Activated CD4-positive, alpha-beta T cell treated with anti-CD3 and anti-CD28 coated beads, Interleukin-2, Interleukin-6, amounts not matched to agents 100 ng/mL and 50 ng/mL, durations not matched to agents 16 hours and 8 hours (primary cell): ENCODE data around the gene LRCH1.
"Not testable (repeated sequence)": the region's sequence is repeated elsewhere in the genome, so short reads cannot be mapped to it uniquely, and the experiment has no call there.

Experiments used
- DNase-seq: peaks from one replicate; pipeline ENCODE4 v3.0.0-alpha.2; 2020

LRCH1 gene, protein sequence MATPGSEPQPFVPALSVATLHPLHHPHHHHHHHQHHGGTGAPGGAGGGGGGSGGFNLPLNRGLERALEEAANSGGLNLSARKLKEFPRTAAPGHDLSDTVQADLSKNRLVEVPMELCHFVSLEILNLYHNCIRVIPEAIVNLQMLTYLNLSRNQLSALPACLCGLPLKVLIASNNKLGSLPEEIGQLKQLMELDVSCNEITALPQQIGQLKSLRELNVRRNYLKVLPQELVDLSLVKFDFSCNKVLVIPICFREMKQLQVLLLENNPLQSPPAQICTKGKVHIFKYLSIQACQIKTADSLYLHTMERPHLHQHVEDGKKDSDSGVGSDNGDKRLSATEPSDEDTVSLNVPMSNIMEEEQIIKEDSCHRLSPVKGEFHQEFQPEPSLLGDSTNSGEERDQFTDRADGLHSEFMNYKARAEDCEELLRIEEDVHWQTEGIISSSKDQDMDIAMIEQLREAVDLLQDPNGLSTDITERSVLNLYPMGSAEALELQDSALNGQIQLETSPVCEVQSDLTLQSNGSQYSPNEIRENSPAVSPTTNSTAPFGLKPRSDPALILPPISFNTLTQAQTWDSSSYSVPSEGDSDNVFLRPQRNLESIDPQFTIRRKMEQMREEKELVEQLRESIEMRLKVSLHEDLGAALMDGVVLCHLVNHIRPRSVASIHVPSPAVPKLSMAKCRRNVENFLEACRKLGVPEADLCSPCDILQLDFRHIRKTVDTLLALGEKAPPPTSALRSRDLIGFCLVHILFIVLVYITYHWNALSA

DNA sequence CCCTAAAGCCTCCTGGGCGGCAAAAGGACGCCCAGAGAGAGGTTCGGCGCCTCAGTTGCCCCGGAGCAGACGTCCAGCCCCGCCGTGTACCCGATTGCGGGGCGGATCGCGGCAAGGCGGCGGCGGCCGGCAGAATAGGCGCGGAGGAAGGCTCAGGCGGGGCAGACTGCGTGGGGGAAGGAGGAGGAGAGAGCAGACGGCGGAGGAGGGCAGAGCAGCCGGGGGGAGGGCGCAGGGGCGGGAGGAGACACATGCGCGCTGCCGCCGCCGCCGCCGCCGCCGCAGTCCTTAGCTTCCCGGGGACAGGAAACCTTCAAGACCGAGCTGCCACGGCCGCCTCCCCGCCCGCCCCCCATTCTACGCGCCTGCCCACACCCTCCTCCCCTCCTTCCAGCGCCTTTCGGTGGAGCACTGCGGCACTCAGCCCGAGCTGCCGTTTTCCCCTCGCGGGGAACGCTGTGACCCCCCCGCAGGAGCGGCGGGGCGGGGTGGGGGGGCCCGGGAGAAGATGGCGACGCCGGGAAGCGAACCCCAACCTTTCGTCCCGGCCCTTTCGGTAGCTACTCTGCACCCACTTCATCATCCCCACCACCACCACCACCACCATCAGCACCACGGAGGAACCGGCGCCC, at the start of gene LRCH1:
TSS of gene LRCH1 (plus strand) at position 282 of the 632 bp plus-strand sequence. CDS start at position 509, 227 bp downstream.
- peak; percentile 93 for DNase-seq

DNA sequence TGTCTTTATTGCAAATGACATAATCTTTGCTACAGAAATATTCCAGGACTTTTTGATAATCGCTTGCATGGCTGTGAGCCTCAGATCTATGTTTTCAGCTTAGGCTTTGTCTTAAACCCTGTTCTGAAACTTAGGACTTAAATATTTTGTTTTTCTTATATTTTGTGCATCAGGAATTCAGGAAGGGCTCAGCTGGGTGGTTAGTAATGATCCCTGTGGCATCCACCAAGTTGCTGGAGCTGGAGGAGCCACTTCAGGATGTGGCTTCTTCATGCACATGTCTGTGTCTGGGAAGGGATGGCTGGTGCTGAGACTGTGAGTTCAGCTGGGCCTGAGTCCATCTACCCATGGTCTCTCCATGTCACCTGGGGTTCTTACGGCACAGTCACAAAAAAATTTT, 48.9 kb upstream of the LRCH1 start:
- no peak for DNase-seq

DNA sequence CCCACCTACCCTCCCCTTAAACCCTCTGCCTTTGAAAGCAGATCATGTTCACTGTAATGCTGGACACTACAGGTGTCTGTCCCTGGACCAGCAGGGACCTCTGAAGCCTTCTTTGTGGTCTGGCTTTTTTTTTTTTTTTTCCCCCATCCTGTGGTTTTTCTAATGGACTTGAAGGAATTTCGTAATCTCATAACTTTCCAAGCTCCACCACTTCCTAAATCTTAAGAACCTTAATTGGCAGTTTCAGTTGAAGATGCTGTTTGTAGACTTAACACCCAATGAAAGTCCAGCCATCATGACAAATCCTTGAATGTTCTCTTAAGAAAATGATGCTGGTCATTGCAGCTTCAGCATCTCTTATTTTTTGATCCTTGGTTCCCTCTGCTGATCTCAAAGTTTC, 45.0 kb upstream of the LRCH1 start:
- DNase-seq, result no peak

DNA sequence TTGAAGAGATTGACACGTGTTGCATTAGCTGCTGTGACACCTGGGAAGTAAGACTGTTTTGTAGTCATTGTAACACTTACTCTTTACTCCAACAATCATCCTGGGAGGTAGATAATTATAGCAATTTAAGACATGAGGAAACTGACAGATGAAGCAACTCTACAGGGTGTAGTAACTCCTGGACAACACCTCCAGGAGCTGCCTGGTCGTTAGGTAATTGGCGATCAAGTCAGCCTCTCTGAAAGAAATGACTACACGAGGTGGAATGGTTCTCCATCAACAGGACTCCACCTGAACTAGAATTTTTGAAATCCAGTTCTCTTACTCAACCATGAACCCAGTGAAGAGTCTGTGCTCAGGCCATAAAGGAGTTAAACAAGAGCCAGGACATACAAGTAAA, 43.0 kb upstream of the LRCH1 start:
- DNase-seq, result no peak

DNA sequence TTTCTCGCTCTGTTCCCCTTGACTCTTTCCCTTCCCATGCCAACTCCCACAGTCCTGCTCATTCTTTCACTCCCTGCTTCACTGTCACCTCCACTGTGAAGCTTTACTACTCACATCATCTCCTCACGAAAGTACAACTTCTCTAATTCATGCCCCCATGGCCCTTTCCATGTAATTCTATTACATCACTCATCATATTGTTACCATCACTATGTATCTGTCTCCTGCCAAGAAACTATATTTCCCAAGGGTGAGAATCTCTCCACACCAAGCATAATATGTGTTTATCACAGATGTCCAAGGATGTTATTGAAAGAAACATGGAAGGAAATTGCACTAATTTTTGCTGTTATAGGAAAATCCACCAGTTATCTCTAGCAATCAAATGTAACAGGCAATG, 37.2 kb upstream of the LRCH1 start:
- DNase-seq, result no peak

DNA sequence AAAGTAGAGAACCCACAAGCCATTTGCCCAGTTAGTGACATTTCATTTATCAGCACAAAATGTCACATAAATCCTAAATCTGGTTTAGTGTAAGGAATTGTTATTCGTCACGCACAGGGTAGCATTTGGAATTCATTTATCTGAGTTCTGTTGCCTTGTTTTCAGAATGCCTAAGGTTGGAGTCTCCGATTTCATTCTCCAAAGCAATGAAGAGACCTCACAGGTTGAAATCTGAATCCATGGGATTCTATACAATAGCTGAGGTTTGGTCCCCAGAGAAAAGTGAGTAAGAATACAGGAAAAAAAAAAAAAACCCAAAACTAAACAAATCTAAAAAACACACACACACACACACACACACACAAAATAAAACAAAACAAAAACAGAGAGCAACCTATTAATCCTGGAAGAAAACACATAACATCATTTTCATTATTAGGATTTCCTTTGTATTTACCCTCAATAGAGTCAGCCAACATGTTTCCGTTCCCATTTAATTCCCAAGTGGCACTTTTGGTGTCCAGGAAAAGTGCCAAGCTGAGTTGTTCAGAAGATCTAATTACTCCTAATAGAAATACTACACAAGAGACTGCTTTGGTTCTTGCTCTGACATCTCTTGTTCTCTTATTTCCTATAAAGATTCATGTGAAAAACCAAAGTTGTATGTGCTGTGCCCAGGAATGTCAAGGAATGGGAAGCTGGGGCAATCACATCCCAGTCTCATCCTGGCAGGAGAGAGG, 36.2 kb upstream of the LRCH1 start:
- DNase-seq, result no peak

DNA sequence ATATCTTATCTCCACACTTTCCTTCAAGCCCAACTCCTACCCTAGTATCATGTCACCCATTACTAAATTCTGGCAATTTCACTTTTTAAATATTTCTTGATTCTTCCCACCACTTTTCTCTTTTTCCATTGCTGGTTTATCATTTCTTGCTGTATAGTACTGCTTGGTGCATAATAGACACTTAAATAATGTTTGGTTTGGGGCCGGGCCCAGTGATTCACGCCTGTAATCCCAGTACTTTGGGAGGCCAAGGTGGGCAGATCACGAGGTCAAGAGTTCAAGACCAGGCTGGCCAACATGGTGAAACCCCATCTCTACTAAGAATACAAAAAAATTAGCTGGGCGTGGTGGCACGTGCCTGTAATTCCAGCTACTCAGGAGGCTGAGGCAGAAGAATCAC, 35.2 kb upstream of the LRCH1 start:
- not testable (repeated sequence) for DNase-seq

DNA sequence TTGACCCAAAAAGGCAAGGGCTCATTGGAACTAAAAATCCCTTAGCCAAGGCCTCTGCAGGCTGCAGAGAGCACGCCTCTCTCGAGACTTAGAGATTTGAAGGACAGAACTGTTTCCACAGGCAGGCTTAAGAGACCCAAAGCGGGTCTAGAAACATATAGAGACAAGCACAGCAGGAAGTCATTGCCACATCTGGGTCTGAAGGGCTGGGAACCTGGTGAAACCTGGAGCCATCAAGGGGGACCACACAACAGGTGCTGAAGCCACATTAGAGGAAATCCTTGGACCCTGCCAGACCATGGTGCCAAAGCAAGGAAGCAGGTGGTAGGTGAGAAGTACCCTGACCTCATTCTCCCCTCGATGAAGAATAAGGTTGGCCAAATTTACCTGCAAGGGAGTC, 33.8 kb upstream of the LRCH1 start:
- no peak for DNase-seq

DNA sequence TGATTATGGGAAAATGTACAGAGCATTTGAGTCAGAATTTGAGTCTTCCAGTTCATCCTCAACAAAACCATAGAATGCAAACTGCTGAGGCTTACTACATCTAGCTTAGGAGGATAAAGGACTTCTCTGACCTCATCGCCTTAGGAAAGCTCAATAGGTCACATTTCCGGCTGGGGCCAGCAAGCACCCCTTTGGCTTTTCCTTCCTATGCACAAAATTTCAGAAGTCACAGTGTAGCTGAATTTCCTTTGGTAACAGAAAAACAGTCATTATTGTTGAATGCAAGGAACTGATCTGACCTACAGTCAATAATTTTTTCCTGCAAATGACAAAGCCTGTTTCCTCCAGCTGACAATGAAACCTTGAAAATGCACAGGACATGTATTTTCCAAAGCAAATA, 32.8 kb upstream of the LRCH1 start:
- no peak for DNase-seq

DNA sequence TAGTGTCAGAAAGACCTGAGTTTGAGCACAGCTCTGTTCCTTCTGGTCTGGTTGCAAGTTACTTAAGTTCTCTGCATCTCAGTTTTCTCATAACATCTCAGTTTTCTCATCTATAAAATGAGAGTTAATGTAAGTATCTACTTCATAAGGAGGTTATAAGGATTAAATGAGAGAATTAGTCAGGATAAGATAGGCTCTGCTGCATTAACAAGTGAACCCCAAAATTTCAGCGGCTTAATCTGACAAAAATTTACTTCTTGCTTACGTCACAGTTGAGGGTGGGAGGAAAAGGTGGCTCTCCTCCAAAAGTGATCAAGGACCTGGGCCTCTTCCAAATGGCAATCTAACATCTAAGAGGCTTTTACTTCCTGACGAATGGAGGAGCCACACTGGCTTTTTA, 31.5 kb upstream of the LRCH1 start:
- DNase-seq, result no peak

DNA sequence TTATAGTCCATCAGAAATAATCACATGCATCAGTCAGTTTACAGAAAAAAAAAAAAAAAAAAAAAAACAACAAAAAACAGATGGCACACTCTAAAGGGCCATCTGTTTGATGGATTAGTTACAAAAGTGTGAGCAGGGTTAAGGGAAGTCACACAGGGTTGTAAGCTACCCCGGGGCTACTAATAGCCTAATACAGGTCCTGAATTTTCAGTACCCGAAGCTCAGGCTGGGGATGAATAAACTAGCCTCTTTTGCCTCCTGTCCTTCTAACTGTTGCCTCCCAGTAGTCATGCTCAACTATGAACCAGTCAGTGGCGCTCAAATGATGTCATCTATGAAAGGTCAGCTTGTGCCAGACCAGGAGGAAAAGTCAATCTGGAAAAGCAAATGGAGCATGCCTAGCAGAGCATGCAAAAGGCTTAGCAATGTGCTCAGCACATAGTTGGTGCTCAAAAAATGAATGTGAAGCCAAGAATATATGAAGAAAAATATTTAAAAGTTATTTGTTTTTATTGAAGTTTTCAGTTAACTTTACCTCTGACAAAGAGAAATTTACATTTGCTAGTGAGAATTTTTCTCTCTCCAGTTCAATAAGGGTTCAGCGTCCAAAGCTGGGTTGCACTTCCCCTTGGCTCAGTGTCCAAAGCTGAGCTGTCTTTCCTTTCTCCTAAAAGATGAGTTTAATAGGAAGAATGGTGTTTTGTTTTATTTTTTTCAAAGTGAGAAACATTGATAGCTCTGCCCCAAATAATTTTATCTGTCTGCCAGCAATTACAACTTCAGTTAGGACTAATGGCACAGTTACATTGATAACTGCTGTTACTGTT, 30.8 kb upstream of the LRCH1 start:
- no peak for DNase-seq

DNA sequence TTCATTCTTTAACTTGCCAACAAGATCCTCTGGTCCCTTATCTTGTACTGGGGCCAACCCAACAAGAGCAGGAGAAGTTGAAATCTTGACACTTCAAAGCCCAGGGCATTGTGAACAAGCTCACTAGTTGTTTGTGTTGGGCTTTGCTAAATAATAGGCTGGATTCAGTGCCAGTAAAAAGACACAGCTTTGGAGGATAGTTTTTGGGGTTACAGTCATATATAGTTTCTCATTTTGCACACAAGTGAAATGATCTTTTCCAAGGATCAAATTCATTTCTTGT, 30.3 kb upstream of the LRCH1 start:
- no peak for DNase-seq

DNA sequence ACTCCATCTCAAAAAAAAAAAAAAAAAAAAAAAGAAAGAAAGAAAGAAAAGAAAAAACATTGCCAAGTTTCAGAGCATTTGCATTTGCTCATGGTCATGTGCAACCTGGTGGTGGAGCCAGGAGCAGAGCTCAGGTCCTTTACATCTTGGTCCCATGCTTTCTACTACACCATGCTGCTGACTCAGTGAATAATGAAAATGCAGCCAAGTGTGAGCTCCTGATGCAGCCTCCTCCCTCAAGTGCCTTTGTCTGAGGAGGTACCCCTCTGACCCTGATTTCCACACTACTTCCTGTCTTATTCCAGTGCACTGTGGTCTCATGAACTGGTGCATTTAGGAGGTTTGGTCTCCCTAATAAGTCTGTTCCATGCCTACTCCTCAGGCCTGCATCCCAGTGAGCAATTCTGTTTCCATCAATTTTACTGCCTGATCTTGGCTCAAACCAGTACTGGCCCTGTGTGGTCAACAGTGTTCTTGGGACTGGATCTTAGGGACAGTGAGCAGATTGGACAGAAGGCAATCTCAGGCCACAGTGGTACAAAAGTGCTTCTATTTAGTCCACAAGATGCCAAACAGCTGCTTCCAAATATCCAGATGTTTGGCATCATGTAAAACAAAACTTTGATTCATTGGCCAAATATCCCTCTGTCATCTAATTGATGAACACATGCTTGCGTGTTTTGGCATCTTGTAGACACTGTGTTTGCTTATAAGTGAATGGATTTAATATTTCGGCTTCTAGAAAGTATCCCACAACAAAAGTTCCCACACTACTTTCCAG, 28.8 kb upstream of the LRCH1 start:
- DNase-seq, result no peak

DNA sequence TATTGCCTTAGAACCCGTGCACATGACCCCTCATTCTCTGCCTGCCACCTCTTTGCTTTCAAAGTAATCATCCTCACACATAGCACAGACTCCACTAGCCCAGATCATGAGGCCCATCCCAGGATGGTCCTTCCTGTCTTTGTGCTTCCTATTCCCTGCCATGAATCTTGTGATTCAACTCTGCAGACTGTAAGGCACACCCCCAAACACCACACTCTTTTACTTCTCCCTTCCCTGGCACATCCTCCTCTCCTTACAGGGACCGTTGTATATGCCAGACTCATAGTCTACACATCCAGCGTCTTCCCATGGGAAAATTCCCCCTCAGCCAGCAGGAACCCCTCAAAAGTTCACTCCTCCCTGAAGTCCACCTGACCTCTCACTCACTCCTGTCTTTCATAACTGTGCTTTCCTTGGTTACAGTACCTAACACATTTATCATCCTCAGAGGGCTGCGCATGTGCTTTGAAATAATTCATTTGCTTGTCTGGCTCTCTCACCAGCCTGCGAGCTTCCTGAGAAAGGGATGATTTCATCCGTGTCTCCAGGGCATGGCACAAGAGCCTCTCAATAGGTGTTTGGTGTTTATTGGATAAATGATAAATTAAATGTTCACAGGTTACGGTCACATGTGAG, 26.8 kb upstream of the LRCH1 start:
- no peak for DNase-seq

DNA sequence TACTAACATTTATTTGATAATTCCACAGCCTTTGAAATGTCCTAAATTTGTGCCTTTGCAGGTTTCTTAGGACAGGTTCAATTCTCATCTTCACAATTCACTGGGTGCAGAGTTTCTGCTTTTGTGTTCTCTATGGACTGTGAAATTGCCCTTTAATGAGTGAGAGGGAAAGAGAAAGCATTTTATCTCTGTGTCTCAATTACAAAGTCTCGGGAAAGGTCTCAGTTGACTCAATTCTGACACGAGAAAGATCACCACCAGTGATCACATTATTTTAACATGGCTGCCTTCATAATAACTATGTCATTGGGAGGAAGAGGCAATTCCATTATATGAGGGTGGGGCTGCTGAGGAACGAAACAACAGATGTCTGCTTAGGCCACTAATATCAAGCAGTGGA, 26.2 kb upstream of the LRCH1 start:
- DNase-seq, result peak; percentile 30

DNA sequence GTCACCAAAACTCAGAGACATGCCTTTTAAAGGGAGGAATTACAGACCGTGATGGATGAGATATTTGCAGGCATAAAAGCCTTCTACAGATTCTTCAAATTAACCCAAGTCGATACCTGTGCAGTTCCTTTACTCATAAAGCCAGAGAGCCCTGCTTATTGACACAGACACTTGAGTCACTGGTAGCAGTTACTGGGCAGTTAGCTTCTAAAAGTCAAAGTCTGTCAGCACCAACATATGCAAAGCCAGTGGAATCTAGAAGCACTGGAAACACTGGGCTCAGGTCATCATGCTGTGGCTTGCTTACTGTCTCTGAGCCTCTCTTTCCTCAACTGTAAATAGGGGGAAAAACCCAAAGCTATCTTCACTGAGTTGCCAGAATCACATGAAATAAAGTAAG, 25.7 kb upstream of the LRCH1 start:
- DNase-seq, result no peak

DNA sequence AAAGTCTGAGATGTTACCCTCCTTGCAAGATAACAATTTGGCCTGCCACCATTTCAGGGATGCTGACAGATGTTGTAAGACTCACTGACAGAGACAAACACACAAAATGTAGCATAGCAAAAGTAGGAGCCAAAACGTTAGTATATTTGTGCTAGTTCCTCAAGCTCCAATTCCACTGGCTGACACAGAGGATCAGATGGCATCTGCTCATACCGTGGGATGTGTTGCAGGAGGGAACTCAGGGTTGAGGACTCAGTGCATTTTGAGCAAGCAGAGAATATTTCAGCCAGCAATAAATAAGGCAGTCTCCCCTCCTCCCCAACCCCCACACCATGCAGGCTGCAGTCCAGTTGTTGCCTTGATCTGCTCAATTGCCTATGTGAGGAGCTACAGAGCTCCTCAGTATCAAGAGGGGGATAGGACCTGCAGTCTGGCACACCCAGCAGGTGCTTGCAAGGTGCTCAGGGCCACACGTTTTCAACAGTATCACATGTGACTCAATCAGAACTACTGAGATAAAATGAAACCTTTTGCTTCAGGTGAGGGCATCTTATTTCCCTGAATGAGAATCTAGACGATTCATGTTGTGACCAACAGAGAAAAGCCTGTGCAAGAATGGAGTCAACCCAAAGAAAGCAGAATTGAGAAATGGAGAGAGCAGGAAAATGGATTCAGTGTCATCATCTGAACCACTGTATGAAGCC, 23.6 kb upstream of the LRCH1 start:
- DNase-seq, result peak; percentile 69

DNA sequence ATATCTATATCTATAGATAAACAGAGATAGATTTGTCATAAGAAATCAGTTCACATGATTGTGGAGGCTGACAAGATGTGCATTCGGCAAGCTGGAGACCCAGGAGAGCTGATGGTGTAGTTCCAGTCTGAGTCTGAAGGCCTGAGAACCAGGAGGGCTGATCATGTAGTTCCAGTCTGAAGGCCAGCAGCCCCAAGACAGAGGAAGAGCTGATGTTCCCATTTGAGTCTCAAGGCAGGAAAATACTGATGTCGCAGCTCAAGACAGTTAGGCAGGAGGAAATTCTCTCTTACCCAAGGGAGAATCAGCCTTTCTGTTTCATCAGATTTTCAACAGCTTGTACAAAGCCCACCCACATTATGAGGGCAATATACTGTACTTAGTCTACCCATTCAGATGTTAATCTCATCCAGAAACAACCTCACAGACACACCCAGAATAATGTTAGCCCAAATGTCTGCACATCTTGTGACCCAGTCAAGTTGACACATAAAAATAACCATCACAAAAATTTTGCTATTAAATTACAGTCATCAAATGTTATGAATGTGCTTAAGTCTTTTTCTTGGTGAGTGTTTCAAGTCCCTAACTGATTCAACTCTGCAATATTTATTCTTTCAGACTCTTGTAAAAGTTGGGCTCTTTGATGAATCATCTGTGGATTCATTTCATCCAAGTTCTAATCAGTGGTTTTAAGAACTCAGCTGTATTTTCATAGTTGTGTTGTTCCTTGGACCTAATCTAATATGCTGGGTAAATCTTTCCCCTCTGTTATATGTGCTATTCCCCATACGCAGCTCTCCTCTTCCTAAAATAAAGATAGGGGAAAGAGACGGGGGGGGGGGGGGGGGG, 22.7 kb upstream of the LRCH1 start:
- DNase-seq, result peak; percentile 56

DNA sequence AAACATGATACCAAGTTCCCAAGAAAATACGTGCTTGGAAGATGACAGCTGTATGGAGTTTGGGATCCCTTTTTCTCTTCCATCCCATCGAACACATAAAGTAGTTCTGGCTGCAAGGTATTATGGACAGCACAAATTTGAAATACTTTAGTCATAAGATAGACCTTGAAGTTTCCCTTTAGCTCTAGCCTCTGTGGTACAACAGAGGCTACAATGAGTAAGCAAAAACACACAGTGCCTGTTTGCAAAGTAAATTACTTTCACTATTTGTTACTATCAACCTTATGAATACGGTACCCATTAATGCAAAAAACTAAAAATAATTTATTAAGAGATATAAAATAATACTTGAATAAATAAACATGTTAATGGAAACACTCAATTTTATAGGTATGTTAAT, 21.0 kb upstream of the LRCH1 start:
- DNase-seq, result peak; percentile 57

DNA sequence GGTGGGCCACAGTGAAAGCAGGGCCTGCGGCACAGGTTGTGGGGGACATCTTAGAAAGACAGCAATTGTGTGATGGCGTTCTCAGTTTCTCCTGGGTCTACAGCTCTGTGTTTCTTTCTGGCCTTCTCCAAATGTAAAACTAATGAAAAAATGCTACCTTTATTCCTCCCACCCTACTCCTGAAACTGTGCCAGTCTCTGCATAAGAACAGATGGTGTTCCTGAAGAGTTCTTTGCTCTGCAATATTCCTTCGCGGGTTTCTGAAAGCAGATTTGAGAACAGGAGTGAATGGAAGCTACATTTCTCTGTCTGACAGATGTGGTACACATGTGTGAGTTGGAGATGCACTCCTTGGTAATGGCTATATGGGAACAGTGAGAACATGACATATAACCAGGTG, 18.0 kb upstream of the LRCH1 start:
- DNase-seq, result no peak
